ENCODE results near the gene DHRSX.

DNA sequence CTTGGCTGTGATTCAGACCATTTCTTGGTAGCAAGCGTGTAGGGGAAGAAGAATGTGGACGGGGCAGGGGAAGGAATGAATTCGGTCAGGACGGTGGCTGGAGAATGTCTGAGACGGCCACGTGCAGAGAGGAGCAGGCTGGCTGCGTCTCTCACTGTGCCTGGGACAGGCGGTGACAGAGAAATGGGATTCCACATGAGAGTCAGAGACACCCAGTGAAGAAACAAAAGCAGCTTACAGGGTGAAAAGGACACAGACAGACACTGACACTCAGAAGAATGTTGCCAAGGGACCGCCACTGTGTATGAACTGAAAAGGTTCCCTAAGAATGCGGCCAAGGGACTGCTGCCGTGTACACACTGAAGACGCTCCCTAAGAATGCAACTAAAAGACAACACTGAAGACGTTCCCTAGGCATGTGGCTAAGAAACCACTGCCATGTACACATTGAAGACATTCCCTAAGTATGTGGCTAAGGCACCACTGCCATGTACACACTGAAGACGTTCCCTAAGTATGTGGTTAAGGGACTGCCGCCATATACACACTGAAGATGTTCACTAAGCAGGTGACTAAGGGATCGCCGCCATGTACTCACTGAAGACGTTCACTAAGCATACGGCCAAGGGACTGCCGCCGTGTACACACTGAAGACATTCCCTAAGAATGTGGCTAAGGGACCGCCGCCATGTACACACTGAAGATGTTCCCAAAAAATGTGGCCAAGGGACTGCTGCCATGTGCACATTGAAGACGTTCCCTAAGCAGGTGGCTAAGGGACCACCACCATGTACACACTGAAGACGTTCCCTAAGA is 49.1 kb downstream of the DHRSX start:
- TF ChIP-seq, protein P1, sequence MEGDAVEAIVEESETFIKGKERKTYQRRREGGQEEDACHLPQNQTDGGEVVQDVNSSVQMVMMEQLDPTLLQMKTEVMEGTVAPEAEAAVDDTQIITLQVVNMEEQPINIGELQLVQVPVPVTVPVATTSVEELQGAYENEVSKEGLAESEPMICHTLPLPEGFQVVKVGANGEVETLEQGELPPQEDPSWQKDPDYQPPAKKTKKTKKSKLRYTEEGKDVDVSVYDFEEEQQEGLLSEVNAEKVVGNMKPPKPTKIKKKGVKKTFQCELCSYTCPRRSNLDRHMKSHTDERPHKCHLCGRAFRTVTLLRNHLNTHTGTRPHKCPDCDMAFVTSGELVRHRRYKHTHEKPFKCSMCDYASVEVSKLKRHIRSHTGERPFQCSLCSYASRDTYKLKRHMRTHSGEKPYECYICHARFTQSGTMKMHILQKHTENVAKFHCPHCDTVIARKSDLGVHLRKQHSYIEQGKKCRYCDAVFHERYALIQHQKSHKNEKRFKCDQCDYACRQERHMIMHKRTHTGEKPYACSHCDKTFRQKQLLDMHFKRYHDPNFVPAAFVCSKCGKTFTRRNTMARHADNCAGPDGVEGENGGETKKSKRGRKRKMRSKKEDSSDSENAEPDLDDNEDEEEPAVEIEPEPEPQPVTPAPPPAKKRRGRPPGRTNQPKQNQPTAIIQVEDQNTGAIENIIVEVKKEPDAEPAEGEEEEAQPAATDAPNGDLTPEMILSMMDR (IDR thresholded peaks at IDR 0.05; ENCODE audit: insufficient read depth, low read length, poor library complexity, severe bottlenecking): no peak
- TF ChIP-seq EZH2phosphoT487 (conservative IDR thresholded peaks at IDR 0.05; ENCODE audit: low read length): no peak

All from SU-DHL-6 (cell line).